Glutamatergic neuron (in vitro differentiated cells): ENCODE data around the gene FANK1. TPM values are rescaled to one million over a fixed set of nuclear protein-coding genes. Genes with fewer than 3 reads are reported as not detected.
A peak's percentile ranks its signal among the peaks of the same experiment; 100 is the strongest.

ENCODE experiments used
- DNase-seq: peaks from one replicate; pipeline ENCODE4 v3.0.0; 2022
- H3K27ac Mint-ChIP-seq: one replicate; pipeline ENCODE4 v1.8.0; 2020; ENCODE audit warnings: mild to moderate bottlenecking, mixed read lengths, inconsistent platforms; ENCODE audit not compliant: unreplicated experiment
- H3K27me3 Mint-ChIP-seq: one replicate; pipeline ENCODE4 v1.8.0; 2020; ENCODE audit warnings: mild to moderate bottlenecking, moderate library complexity, mixed read lengths, inconsistent platforms; ENCODE audit not compliant: unreplicated experiment
- H3K36me3 Mint-ChIP-seq: one replicate; pipeline ENCODE4 v1.8.0; 2020; ENCODE audit warnings: mild to moderate bottlenecking, mixed read lengths, inconsistent platforms; ENCODE audit not compliant: unreplicated experiment
- H3K4me1 Mint-ChIP-seq: one replicate; pipeline ENCODE4 v1.8.0; 2020; ENCODE audit warnings: mild to moderate bottlenecking, low read depth, mixed read lengths, inconsistent platforms; ENCODE audit not compliant: unreplicated experiment
- H3K4me3 Mint-ChIP-seq: one replicate; pipeline ENCODE4 v1.8.0; 2020; ENCODE audit warnings: mild to moderate bottlenecking, mixed read lengths, inconsistent platforms; ENCODE audit not compliant: unreplicated experiment
- H3K9me3 Mint-ChIP-seq: one replicate; pipeline ENCODE4 v1.8.0; 2020; ENCODE audit warnings: mild to moderate bottlenecking, moderate library complexity, mixed read lengths, inconsistent platforms; ENCODE audit not compliant: unreplicated experiment
- CTCF ChIP-seq: fragments of 200-600 bp; sonication (generic); IDR thresholded peaks from one replicate; pipeline ENCODE4 v1.5.0; 2021; ENCODE audit not compliant: partially characterized antibody, unreplicated experiment
- total RNA-seq: library from RNA; stranded (reverse); fragmentation: NEBNext Ultra II Directional; extraction: Animal tissue kit (Norgen Biotek cat#: 25700); gene quantifications from one replicate; pipeline ENCODE4 v1.2.1, GENCODE V29; 2021; ENCODE audit not compliant: unreplicated experiment

The FANK1 gene
- total RNA-seq, 1 donor from 2014 or later = 0.59 TPM

- Mint-ChIP-seq H3K4me3 (peak overlapping the region; percentile 57), H3K9me3 (peaks cover 10% of the 10 kb centered on the region), H3K4me1 (peaks cover 27% of the 10 kb centered on the region), H3K27me3 (no peaks in the 10 kb centered on the region), H3K27ac (peak overlapping the region; percentile 86), H3K36me3 (peaks cover 5% of the 10 kb centered on the region)
- DNase-seq = peak; percentile 64
- no peak for TF ChIP-seq CTCF
These were observed 162.1 kb downstream of the FANK1 start for GRCh38 chr10:126058507-126058906.

Other genes with a start within 250 kb of the FANK1 start
- gene TEX36, start 213.4 kb upstream of the FANK1 start, total RNA-seq = not detected
- gene EDRF1, start 176.9 kb upstream of the FANK1 start, total RNA-seq = 41.3 TPM
- not detected for gene MMP21, start 120.7 kb upstream of the FANK1 start, total RNA-seq
- gene UROS, start 73.3 kb upstream of the FANK1 start, total RNA-seq = 48.0 TPM
- 50.9 TPM for gene BCCIP, start 73.0 kb upstream of the FANK1 start, total RNA-seq
- 11.3 TPM for gene DHX32, start 15.3 kb upstream of the FANK1 start, total RNA-seq